Measurements from ENCODE around the gene KIF16B.

GRCh38 chr20:16419138-16419715 lies 154.0 kb downstream of the KIF16B start:
- no peak for TF ChIP-seq EP300 (IDR thresholded peaks at IDR 0.05)
- TF ChIP-seq CTCF (IDR thresholded peaks at IDR 0.05): no peak

Data from stomach (tissue), 4 donors.